Measurements from ENCODE around the gene MAGOH.

Gene MAGOH

GRCh38 chr1:53270107-53270506 lies 31.8 kb upstream of the MAGOH start:
- TF ChIP-seq, protein P1, sequence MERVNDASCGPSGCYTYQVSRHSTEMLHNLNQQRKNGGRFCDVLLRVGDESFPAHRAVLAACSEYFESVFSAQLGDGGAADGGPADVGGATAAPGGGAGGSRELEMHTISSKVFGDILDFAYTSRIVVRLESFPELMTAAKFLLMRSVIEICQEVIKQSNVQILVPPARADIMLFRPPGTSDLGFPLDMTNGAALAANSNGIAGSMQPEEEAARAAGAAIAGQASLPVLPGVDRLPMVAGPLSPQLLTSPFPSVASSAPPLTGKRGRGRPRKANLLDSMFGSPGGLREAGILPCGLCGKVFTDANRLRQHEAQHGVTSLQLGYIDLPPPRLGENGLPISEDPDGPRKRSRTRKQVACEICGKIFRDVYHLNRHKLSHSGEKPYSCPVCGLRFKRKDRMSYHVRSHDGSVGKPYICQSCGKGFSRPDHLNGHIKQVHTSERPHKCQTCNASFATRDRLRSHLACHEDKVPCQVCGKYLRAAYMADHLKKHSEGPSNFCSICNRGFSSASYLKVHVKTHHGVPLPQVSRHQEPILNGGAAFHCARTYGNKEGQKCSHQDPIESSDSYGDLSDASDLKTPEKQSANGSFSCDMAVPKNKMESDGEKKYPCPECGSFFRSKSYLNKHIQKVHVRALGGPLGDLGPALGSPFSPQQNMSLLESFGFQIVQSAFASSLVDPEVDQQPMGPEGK (CRISPR knock-in tag; IDR thresholded peaks at IDR 0.05; ENCODE audit: borderline replicate concordance): no peak
- TF ChIP-seq OSR1 (CRISPR knock-in tag; IDR thresholded peaks at IDR 0.05): no peak
- no peak for TF ChIP-seq GLIS3 (CRISPR knock-in tag; IDR thresholded peaks at IDR 0.05)
- TF ChIP-seq, protein P2, sequence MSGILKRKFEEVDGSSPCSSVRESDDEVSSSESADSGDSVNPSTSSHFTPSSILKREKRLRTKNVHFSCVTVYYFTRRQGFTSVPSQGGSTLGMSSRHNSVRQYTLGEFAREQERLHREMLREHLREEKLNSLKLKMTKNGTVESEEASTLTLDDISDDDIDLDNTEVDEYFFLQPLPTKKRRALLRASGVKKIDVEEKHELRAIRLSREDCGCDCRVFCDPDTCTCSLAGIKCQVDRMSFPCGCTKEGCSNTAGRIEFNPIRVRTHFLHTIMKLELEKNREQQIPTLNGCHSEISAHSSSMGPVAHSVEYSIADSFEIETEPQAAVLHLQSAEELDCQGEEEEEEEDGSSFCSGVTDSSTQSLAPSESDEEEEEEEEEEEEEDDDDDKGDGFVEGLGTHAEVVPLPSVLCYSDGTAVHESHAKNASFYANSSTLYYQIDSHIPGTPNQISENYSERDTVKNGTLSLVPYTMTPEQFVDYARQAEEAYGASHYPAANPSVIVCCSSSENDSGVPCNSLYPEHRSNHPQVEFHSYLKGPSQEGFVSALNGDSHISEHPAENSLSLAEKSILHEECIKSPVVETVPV (CRISPR knock-in tag; IDR thresholded peaks at IDR 0.05): no peak
- TF ChIP-seq PPARA (CRISPR knock-in tag; IDR thresholded peaks at IDR 0.05; ENCODE audit: borderline replicate concordance): no peak
- TF ChIP-seq TOX (CRISPR knock-in tag; IDR thresholded peaks at IDR 0.05; ENCODE audit: borderline replicate concordance): no peak
- TF ChIP-seq TCF4 (CRISPR knock-in tag; IDR thresholded peaks at IDR 0.05; ENCODE audit: borderline replicate concordance): no peak
- no peak for TF ChIP-seq ZFP30 (CRISPR knock-in tag; IDR thresholded peaks at IDR 0.05)
- TF ChIP-seq ARNTL (CRISPR knock-in tag; IDR thresholded peaks at IDR 0.05; ENCODE audit: borderline replicate concordance, low read depth): no peak
- no peak for TF ChIP-seq ESRRG (CRISPR knock-in tag; IDR thresholded peaks at IDR 0.05)
- no peak for TF ChIP-seq ZNF70 (CRISPR knock-in tag; IDR thresholded peaks at IDR 0.05)
- no peak for TF ChIP-seq ISL1 (CRISPR knock-in tag; IDR thresholded peaks at IDR 0.05)
- no peak for TF ChIP-seq ZC3H10 (CRISPR knock-in tag; IDR thresholded peaks at IDR 0.05)
- TF ChIP-seq ZNF565 (CRISPR knock-in tag; conservative IDR thresholded peaks at IDR 0.05; ENCODE audit: low read depth): no peak
- no peak for TF ChIP-seq ZFP3 (CRISPR knock-in tag; IDR thresholded peaks at IDR 0.05)
- no peak for TF ChIP-seq ZNF8 (CRISPR knock-in tag; IDR thresholded peaks at IDR 0.05)
- TF ChIP-seq, protein P3, sequence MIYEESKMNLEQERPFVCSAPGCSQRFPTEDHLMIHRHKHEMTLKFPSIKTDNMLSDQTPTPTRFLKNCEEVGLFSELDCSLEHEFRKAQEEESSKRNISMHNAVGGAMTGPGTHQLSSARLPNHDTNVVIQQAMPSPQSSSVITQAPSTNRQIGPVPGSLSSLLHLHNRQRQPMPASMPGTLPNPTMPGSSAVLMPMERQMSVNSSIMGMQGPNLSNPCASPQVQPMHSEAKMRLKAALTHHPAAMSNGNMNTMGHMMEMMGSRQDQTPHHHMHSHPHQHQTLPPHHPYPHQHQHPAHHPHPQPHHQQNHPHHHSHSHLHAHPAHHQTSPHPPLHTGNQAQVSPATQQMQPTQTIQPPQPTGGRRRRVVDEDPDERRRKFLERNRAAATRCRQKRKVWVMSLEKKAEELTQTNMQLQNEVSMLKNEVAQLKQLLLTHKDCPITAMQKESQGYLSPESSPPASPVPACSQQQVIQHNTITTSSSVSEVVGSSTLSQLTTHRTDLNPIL (CRISPR knock-in tag; IDR thresholded peaks at IDR 0.05; ENCODE audit: low read depth): no peak
- TF ChIP-seq BACH2 (CRISPR knock-in tag; IDR thresholded peaks at IDR 0.05; ENCODE audit: borderline replicate concordance): no peak
- no peak for TF ChIP-seq CSDC2 (CRISPR knock-in tag; IDR thresholded peaks at IDR 0.05)
- ATAC-seq: no peak

- ATAC-seq: no peak
- TF ChIP-seq RARB (CRISPR knock-in tag; IDR thresholded peaks at IDR 0.05) (no peak), TOX (CRISPR knock-in tag; IDR thresholded peaks at IDR 0.05; ENCODE audit: borderline replicate concordance) (no peak), ZNF565 (CRISPR knock-in tag; conservative IDR thresholded peaks at IDR 0.05; ENCODE audit: low read depth) (no peak), ARNTL (CRISPR knock-in tag; IDR thresholded peaks at IDR 0.05; ENCODE audit: borderline replicate concordance, low read depth) (no peak), CSDC2 (CRISPR knock-in tag; IDR thresholded peaks at IDR 0.05) (no peak), TSHZ2 (CRISPR knock-in tag; IDR thresholded peaks at IDR 0.05) (no peak), BACH2 (CRISPR knock-in tag; IDR thresholded peaks at IDR 0.05; ENCODE audit: borderline replicate concordance) (no peak), POU6F1 (CRISPR knock-in tag; IDR thresholded peaks at IDR 0.05; ENCODE audit: borderline replicate concordance, low read depth) (no peak), OSR1 (CRISPR knock-in tag; IDR thresholded peaks at IDR 0.05) (no peak), ZNF70 (CRISPR knock-in tag; IDR thresholded peaks at IDR 0.05) (no peak), SNAI2 (CRISPR knock-in tag; IDR thresholded peaks at IDR 0.05) (no peak), ZFP3 (CRISPR knock-in tag; IDR thresholded peaks at IDR 0.05) (no peak), ISL1 (CRISPR knock-in tag; IDR thresholded peaks at IDR 0.05) (no peak)
- TF ChIP-seq, protein P3 (CRISPR knock-in tag; IDR thresholded peaks at IDR 0.05; ENCODE audit: low read depth): no peak
- TF ChIP-seq, protein P1 (CRISPR knock-in tag; IDR thresholded peaks at IDR 0.05; ENCODE audit: borderline replicate concordance): no peak
These were observed 29.4 kb upstream of the MAGOH start for GRCh38 chr1:53267761-53268160.
